ENCODE results near the gene PPARGC1A. TPM values are rescaled to one million over a fixed set of nuclear protein-coding genes. Genes with fewer than 3 reads are reported as not detected.
A peak's percentile ranks its signal among the peaks of the same experiment; 100 is the strongest.

PPARGC1A gene
- total and polyA plus RNA-seq, 2 of the 13 experiments (the other 11 are each of a cell fraction or from before 2014, with no cell fraction given) = 20.7 to 37.3 TPM

- TF ChIP-seq BCL6 (CRISPR knock-in tag; IDR thresholded peaks at IDR 0.05) (0 out of 2 replicates have a peak, but pooled peaks have one; percentile 16), NCOR1 (IDR thresholded peaks at IDR 0.05; ENCODE audit: borderline replicate concordance, low read length) (peak; percentile 60; the same call in 1 of the 2 replicates)
Measured at GRCh38 chr4:23763559-23763958, 126.3 kb downstream of the PPARGC1A start (continued).

- POLR2A ChIA-PET = no interaction called here
- BruUV-seq (replicated peaks) = no TSS peak
- no peak overlapping the region for H3K9ac ChIP-seq (ENCODE audit: insufficient read depth, low read depth, low read length)
- no peaks in the 10 kb centered on the region for H3K27me3 ChIP-seq (ENCODE audit: control insufficient read depth in 1 of 2, insufficient read depth in 2 of 2, low read length in 2 of 2)
- no peak overlapping the region for H2AFZ ChIP-seq (ENCODE audit: low read length)
- intact Hi-C loops (cut with micrococcal nuclease; ENCODE audit: unreplicated experiment) = no loop called here
- WGBS (ENCODE audit: low lambda C conversion rate) = 97% methylated on average over 2 of the region's 2 CpGs
- no peak for DNase-seq (ENCODE audit: low spot score)
- H3K79me2 ChIP-seq (ENCODE audit: insufficient read depth, low read length) = no peaks in the 10 kb centered on the region
- H3K4me2 ChIP-seq (ENCODE audit: low read depth, low read length) = no peak overlapping the region
- no peak overlapping the region for H3K4me3 ChIP-seq (replicated peaks in 1 of 3; ENCODE audit: insufficient read depth in 1 of 3, low read depth in 2 of 3, low read length in 3 of 3)
- ATAC-seq = no peak
- H4K20me1 ChIP-seq (ENCODE audit: insufficient read depth, low read length) = no peaks in the 10 kb centered on the region
- peaks cover 26% of the 10 kb centered on the region for H3K4me1 ChIP-seq (ENCODE audit: insufficient read depth, low read length)
- H3K27ac ChIP-seq (ENCODE audit: extremely low read length, insufficient read depth, low read length) = no peak overlapping the region
- no peaks in the 10 kb centered on the region for H3K9me3 ChIP-seq (ENCODE audit: low read length)
- CTCF ChIA-PET (ENCODE audit: low intra/inter-chr PET ratio, low total read pairs) = no interaction called here
- in situ Hi-C loops (cut with HindIII; ENCODE audit: extremely low pct_ligation_motif_present, low pct_unique_long_range_greater_than_20kb) = no loop called here
- no peak for FAIRE-seq
- no peaks in the 10 kb centered on the region for H3K36me3 ChIP-seq (replicated peaks in 1 of 2; ENCODE audit: control insufficient read depth in 1 of 2, insufficient read depth in 2 of 2, low read length in 2 of 2)
- TF ChIP-seq KDM2A (CRISPR knock-in tag; IDR thresholded peaks at IDR 0.05; ENCODE audit: borderline replicate concordance, low read depth) (no peak), ZNF773 (CRISPR knock-in tag; IDR thresholded peaks at IDR 0.05; ENCODE audit: borderline replicate concordance) (no peak), CREM (IDR thresholded peaks at IDR 0.05) (no peak), CREM (CRISPR knock-in tag; IDR thresholded peaks at IDR 0.05) (no peak), CHCHD3 (CRISPR knock-in tag; IDR thresholded peaks at IDR 0.05) (no peak), PHF21A (CRISPR knock-in tag; IDR thresholded peaks at IDR 0.05) (no peak), ATAD3A (CRISPR knock-in tag; IDR thresholded peaks at IDR 0.05) (no peak), ZNF431 (CRISPR knock-in tag; IDR thresholded peaks at IDR 0.05; ENCODE audit: borderline replicate concordance, low read depth) (no peak), RAD21 (CRISPR knock-in tag; IDR thresholded peaks at IDR 0.05) (no peak), XBP1 (CRISPR knock-in tag; IDR thresholded peaks at IDR 0.05) (no peak)
- TF ChIP-seq, protein P1, sequence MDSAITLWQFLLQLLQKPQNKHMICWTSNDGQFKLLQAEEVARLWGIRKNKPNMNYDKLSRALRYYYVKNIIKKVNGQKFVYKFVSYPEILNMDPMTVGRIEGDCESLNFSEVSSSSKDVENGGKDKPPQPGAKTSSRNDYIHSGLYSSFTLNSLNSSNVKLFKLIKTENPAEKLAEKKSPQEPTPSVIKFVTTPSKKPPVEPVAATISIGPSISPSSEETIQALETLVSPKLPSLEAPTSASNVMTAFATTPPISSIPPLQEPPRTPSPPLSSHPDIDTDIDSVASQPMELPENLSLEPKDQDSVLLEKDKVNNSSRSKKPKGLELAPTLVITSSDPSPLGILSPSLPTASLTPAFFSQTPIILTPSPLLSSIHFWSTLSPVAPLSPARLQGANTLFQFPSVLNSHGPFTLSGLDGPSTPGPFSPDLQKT (CRISPR knock-in tag; IDR thresholded peaks at IDR 0.05; ENCODE audit: borderline replicate concordance) = no peak
- TF ChIP-seq, protein P2, sequence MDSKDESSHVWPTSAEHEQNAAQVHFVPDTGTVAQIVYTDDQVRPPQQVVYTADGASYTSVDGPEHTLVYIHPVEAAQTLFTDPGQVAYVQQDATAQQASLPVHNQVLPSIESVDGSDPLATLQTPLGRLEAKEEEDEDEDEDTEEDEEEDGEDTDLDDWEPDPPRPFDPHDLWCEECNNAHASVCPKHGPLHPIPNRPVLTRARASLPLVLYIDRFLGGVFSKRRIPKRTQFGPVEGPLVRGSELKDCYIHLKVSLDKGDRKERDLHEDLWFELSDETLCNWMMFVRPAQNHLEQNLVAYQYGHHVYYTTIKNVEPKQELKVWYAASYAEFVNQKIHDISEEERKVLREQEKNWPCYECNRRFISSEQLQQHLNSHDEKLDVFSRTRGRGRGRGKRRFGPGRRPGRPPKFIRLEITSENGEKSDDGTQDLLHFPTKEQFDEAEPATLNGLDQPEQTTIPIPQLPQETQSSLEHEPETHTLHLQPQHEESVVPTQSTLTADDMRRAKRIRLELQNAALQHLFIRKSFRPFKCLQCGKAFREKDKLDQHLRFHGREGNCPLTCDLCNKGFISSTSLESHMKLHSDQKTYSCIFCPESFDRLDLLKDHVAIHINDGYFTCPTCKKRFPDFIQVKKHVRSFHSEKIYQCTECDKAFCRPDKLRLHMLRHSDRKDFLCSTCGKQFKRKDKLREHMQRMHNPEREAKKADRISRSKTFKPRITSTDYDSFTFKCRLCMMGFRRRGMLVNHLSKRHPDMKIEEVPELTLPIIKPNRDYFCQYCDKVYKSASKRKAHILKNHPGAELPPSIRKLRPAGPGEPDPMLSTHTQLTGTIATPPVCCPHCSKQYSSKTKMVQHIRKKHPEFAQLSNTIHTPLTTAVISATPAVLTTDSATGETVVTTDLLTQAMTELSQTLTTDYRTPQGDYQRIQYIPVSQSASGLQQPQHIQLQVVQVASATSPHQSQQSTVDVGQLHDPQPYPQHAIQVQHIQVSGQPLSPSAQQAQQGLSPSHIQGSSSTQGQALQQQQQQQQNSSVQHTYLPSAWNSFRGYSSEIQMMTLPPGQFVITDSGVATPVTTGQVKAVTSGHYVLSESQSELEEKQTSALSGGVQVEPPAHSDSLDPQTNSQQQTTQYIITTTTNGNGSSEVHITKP (CRISPR knock-in tag; IDR thresholded peaks at IDR 0.05; ENCODE audit: low read depth) = no peak
Measured at GRCh38 chr4:23762551-23762950, 127.3 kb downstream of the PPARGC1A start.

Measured in HepG2 (cell line).